ENCODE results near the gene PDGFA. TPM values are rescaled to one million over a fixed set of nuclear protein-coding genes. Genes with fewer than 3 reads are reported as not detected.

Gene PDGFA
- polyA plus RNA-seq, 1 experiment, result 17.4 TPM

- ChIA-PET POLR2A (no interaction called here), CTCF (interaction anchor here (0.9 to 1.0 kb wide), 2 partner anchors 184 to 208 kb away, joined by 3 read pairs; no protein-coding TSS in a partner anchor)
- no peak for TF ChIP-seq CTCF (IDR thresholded peaks at IDR 0.05; ENCODE audit: insufficient read depth, low read depth, low read length)
- Histone ChIP-seq H3K27me3 (ENCODE audit: control insufficient read depth, insufficient read depth, low read length) (no peaks in the 10 kb centered on the region), H3K36me3 (ENCODE audit: control insufficient read depth, insufficient read depth, low read length) (no peaks in the 10 kb centered on the region), H3K4me3 (ENCODE audit: low read depth, low read length) (no peak overlapping the region)
- DNase-seq (ENCODE audit: low read depth), result no peak
These were observed 22.0 kb upstream of the PDGFA start for GRCh38 chr7:541661-542060.

GRCh38 chr7:540997-541396 lies 21.4 kb upstream of the PDGFA start:
- no peak for TF ChIP-seq CTCF (IDR thresholded peaks at IDR 0.05; ENCODE audit: insufficient read depth, low read depth, low read length)
- no peaks in the 10 kb centered on the region for H3K27me3 ChIP-seq (ENCODE audit: control insufficient read depth, insufficient read depth, low read length)
- DNase-seq (ENCODE audit: low read depth), result no peak
- CTCF ChIA-PET, result interaction anchor here (1.0 to 1.2 kb wide), 2 partner anchors 21 to 208 kb away, joined by 3 read pairs; no protein-coding TSS in a partner anchor
- H3K36me3 ChIP-seq (ENCODE audit: control insufficient read depth, insufficient read depth, low read length), result no peaks in the 10 kb centered on the region
- H3K4me3 ChIP-seq (ENCODE audit: low read depth, low read length), result no peak overlapping the region
- POLR2A ChIA-PET, result no interaction called here

GRCh38 chr7:540579-540978 lies 20.9 kb upstream of the PDGFA start:
- Histone ChIP-seq H3K27me3 (ENCODE audit: control insufficient read depth, insufficient read depth, low read length) (no peaks in the 10 kb centered on the region), H3K36me3 (ENCODE audit: control insufficient read depth, insufficient read depth, low read length) (no peaks in the 10 kb centered on the region), H3K4me3 (ENCODE audit: low read depth, low read length) (no peak overlapping the region)
- POLR2A ChIA-PET, result no interaction called here
- CTCF ChIA-PET, result interaction anchor here (1.2 kb wide), 1 partner anchor 20 kb away, joined by 3 read pairs; no protein-coding TSS in a partner anchor
- DNase-seq (ENCODE audit: low read depth), result no peak
- no peak for TF ChIP-seq CTCF (IDR thresholded peaks at IDR 0.05; ENCODE audit: insufficient read depth, low read depth, low read length)

DNA sequence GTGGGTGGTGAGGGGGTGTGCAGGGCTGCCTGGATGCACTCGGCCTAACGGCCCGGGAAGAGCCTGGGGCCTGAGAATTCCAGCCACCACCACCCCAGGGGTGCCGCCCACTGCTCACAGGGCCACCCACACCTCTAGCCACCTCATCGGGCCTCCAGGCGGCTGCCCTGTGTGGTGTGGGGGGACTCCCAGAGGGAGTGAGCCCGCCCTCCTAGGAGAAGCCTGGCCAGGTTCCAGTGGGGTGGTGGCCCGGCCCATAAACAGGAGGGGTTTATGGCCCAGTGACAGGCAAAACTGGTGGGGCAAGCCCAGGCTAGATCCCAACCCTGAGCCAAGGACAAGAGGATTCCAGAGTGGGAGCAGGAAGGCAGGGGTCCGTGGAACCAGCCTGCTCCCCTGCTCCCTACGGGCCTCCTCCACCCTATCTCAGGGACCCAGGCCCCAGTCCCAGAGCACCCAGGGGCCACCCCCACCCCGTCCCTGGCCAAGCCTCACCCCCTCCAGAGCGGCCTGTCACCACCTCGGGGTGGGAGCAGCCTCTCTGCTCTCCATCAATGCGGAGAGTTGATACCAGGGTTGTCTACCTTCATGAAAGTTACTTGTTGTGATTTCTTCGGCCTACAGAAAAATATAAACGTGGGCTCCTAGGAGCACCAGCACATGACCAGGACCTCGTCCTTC lies 20.2 kb upstream of the PDGFA start:
- ChIA-PET CTCF (interaction anchor here (1.2 kb wide), 1 partner anchor 20 kb away, joined by 3 read pairs; no protein-coding TSS in a partner anchor), POLR2A (no interaction called here)
- no peak for TF ChIP-seq CTCF (IDR thresholded peaks at IDR 0.05; ENCODE audit: insufficient read depth, low read depth, low read length)
- Histone ChIP-seq H3K36me3 (ENCODE audit: control insufficient read depth, insufficient read depth, low read length) (no peaks in the 10 kb centered on the region), H3K4me3 (ENCODE audit: low read depth, low read length) (no peak overlapping the region), H3K27me3 (ENCODE audit: control insufficient read depth, insufficient read depth, low read length) (no peaks in the 10 kb centered on the region)
- DNase-seq (ENCODE audit: low read depth), result no peak

GRCh38 chr7:538764-539685 lies 19.4 kb upstream of the PDGFA start:
- no peak overlapping the region for H3K4me3 ChIP-seq (ENCODE audit: low read depth, low read length)
- TF ChIP-seq CTCF (IDR thresholded peaks at IDR 0.05; ENCODE audit: insufficient read depth, low read depth, low read length), result no peak
- no peaks in the 10 kb centered on the region for H3K27me3 ChIP-seq (ENCODE audit: control insufficient read depth, insufficient read depth, low read length)
- ChIA-PET POLR2A (interaction anchor here (0.6 kb wide), 1 partner anchor 21 kb away, joined by 3 read pairs; no protein-coding TSS in a partner anchor), CTCF (interaction anchor here (1.4 kb wide), 1 partner anchor 206 kb away, joined by 3 read pairs; no protein-coding TSS in a partner anchor)
- no peak for DNase-seq (ENCODE audit: low read depth)
- no peaks in the 10 kb centered on the region for H3K36me3 ChIP-seq (ENCODE audit: control insufficient read depth, insufficient read depth, low read length)

All from BJ (cell line).